ENCODE data around the gene TPP2.

DNA sequence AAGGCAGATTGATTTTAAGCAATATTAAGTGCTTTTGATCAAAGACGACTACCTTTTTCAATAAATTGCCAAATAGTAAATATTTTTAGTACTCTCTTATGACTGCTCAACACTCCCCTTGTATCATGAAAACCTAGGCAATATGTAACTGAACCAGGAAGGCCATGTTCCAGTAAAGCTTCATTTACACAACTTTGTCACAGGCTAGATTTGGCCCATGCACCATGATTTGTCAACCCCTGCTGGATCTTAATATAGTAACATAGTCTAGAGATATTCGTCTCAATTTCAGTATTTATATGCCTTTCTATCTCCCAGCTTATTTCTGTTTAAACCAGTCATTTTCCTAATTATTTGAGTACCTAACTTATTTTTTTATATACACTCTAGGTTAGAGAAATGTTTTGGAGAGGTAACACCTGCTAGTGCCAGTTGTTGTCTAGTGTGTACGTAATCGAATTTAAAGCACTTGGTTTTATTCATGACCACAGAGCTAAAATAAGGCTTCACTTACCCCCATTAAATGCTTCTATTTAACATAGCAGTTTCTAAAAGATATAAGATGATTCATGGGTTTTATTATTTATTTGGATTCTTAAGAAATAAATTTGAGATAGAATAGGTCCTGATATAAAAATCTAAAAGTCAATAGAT, 21.0 kb downstream of the TPP2 start:
- no peak for TF ChIP-seq EZH2 (IDR thresholded peaks at IDR 0.05; ENCODE audit: borderline replicate concordance)
- TF ChIP-seq CTCF (IDR thresholded peaks at IDR 0.05; ENCODE audit: poor library complexity), result no peak
- no peak for TF ChIP-seq EZH2phosphoT487 (IDR thresholded peaks at IDR 0.05; ENCODE audit: low read depth, severe bottlenecking, unreplicated experiment)
